ENCODE measurements around the gene GRB2. TPM values are rescaled to one million over a fixed set of nuclear protein-coding genes. Genes with fewer than 3 reads are reported as not detected.

Gene GRB2
- total and polyA plus RNA-seq, 12 donors = 36.0 to 374 (median 114) TPM

DNA sequence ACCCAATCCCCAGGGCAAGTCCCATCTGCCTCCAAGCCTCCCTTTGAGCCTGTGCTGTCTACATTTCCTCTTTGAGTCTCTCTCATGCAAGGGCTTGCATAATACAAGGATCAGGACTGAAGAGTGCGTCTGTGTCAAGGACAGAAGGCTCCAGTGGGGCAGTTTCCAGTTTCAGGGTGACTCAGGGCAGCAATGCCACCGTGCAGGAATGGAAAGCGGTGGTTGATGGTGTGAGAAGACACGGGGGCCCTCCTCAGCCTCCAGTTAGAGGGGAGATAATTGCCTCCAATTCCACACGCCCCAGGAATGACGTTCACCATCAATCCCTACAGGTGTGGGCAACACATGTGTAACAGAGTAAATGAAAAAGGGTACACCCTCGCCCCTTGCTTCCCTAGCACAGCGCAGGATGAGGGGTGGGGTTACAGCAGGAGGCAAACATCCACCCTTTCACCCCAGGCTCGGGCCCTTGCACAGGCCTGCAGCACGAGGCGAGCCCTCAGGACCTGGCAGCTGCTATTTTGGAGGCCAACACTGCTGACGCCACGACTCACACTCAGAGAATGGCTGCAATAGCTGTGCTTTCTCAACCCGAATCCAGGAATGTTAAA lies 91.4 kb downstream of the GRB2 start:
- H3K4me3 ChIP-seq = no peak overlapping the region
- peaks cover 0 to 11% of the 10 kb centered on the region in 2 donors for H3K36me3 ChIP-seq (replicated peaks in 1 of 2)
- H3K9me3 ChIP-seq (replicated peaks in 1 of 3) = no peaks in the 10 kb centered on the region
- 28 to 47% (median 34%) methylated on average over 9 to 14 of the region's 14 CpGs for WGBS, 4 donors
- H3K27me3 ChIP-seq = no peaks in the 10 kb centered on the region
- DNase-seq = peak; percentile 61 to 90 (median 85)
- H3K4me1 ChIP-seq (replicated peaks in 1 of 2) = peaks cover 24 to 35% of the 10 kb centered on the region in 2 donors
- peak in 1 of 2 donors; percentile 43 for TF ChIP-seq POLR2A (IDR thresholded peaks at IDR 0.05)
- TF ChIP-seq, protein P1, sequence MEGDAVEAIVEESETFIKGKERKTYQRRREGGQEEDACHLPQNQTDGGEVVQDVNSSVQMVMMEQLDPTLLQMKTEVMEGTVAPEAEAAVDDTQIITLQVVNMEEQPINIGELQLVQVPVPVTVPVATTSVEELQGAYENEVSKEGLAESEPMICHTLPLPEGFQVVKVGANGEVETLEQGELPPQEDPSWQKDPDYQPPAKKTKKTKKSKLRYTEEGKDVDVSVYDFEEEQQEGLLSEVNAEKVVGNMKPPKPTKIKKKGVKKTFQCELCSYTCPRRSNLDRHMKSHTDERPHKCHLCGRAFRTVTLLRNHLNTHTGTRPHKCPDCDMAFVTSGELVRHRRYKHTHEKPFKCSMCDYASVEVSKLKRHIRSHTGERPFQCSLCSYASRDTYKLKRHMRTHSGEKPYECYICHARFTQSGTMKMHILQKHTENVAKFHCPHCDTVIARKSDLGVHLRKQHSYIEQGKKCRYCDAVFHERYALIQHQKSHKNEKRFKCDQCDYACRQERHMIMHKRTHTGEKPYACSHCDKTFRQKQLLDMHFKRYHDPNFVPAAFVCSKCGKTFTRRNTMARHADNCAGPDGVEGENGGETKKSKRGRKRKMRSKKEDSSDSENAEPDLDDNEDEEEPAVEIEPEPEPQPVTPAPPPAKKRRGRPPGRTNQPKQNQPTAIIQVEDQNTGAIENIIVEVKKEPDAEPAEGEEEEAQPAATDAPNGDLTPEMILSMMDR (IDR thresholded peaks at IDR 0.05) = no peak
- intact Hi-C loops (cut with DNase I) = no loop called here
- H3K27ac ChIP-seq = peak overlapping the region; percentile 22 to 96 (median 82)

DNA sequence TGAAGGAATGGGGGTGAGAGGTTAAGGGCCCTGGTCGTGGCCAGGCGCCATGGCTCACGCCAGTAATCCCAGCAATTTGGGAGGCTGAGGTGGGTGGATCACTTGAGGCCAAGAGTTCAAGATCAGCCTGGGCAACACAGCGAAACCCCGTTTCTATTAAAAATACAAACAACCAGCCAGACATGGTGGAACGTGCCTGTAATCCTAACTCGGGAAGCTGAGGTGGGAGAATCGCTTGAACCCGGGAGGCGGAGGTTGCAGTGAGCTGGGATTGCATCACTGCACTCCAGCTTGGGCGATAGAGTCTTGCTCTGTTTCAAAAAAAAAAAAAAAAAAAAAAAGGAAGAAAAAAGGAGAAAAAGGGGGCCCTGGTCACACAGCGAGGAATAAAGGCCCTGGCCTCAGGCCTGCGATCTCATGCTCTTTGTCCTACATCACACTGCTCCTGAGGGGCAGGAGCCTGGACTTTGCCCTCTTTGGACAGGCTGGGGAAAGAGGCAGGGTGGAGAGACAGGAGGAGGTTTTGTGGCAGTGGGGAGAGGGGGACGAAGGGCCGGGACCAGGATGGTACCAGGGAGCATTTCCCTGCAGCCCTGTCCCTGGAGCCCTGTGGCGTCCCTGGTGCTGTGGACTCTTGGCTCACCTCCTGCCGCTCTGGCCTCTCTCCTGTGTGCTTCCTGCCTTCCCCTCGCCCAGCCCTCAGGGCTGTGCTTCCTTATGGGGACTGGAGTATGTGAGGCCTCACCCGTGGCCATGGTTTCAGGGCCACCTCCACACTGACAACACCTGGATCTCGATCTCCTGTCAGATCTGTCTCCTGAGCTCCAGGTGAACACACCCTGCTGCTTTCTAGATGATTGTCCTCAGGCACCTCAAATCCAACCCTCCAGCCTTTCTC lies 96.5 kb downstream of the GRB2 start:
- 63 to 77% (median 70%) methylated on average over 13 to 20 of the region's 20 CpGs for WGBS, 4 donors
- no peak overlapping the region for H3K4me3 ChIP-seq
- peak overlapping the region; percentile 30 to 79 (median 62) for H3K27ac ChIP-seq
- intact Hi-C loops (cut with DNase I) = no loop called here
- peaks cover 9 to 12% of the 10 kb centered on the region in 2 donors for H3K4me1 ChIP-seq (replicated peaks in 1 of 2)
- TF ChIP-seq, protein P1 (IDR thresholded peaks at IDR 0.05) = no peak
- no peak for TF ChIP-seq POLR2A (IDR thresholded peaks at IDR 0.05)
- H3K9me3 ChIP-seq (replicated peaks in 1 of 3) = no peaks in the 10 kb centered on the region
- DNase-seq = peak in 1 of 7 donors; percentile 42
- H3K36me3 ChIP-seq (replicated peaks in 1 of 2) = no peaks in the 10 kb centered on the region
- no peaks in the 10 kb centered on the region for H3K27me3 ChIP-seq

DNA sequence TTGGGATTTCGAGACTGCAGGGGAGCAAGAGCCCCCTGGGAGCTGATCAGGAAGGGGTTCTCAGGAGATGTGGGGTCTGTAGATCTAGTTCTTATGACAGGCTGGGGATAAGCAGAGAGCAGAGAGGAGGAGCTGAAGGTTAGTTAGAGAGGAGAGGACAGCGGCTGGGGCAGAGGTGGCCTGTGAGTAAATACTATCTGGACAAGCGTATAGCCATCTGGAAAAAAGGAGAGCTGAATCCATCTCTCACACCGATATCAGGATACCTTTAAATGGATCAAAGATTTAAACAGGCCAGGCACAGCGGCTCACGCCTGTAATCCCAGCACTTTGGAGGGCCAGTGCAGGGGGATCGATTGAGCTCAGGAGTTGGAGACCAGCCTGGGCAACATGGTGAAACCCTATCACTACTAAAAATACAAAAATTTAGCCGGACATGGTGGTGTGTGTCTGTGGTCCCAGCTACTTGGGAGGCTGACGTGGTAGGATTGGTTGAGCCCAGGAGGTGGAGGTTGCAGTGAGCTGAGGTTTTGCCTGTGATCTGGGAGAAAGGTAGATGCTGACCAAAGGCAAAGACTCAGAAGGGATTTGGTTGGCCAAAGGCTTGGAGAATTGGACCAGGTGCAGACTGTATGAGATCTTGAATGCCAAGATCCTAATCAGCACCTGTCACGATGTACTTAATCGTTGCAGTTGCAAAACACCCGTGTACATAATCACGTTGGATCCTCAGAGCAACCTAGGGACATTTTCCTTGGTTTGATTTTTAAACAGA lies 97.3 kb downstream of the GRB2 start:
- no peak overlapping the region for H3K4me3 ChIP-seq
- H3K27ac ChIP-seq = peak overlapping the region in 1 of 5 donors; percentile 53
- no peaks in the 10 kb centered on the region for H3K27me3 ChIP-seq
- DNase-seq = no peak
- no peak for TF ChIP-seq POLR2A (IDR thresholded peaks at IDR 0.05)
- TF ChIP-seq, protein P1 (IDR thresholded peaks at IDR 0.05) = no peak
- H3K4me1 ChIP-seq (replicated peaks in 1 of 2) = peaks cover under 1 to 4% of the 10 kb centered on the region in 2 donors
- no peaks in the 10 kb centered on the region for H3K36me3 ChIP-seq (replicated peaks in 1 of 2)
- 80 to 92% (median 86%) methylated on average over 13 of the region's 13 CpGs for WGBS, 4 donors
- H3K9me3 ChIP-seq (replicated peaks in 1 of 3) = no peaks in the 10 kb centered on the region
- intact Hi-C loops (cut with DNase I) = no loop called here
